H9 (cell line): ENCODE measurements around the gene PTGFRN. TPM values are rescaled to one million over a fixed set of nuclear protein-coding genes. Genes with fewer than 3 reads are reported as not detected.

Experiments used
- DNase-seq: peaks from one replicate; pipeline ENCODE4 v3.0.0-alpha.2; 2017
- H2AFZ ChIP-seq: one replicate; pipeline ENCODE4 v1.6.1; 2013; ENCODE audit warnings: mild to moderate bottlenecking, low read length, control low read depth, moderate library complexity
- H2AK5ac ChIP-seq: 2 replicates; pipeline ENCODE4 v1.6.1; 2013; ENCODE audit warnings: low read length, control low read depth, mixed read lengths; ENCODE audit not compliant: insufficient read length
- H2BK120ac ChIP-seq: one replicate; pipeline ENCODE4 v1.6.1; 2013; ENCODE audit warnings: low read depth, mild to moderate bottlenecking, low read length, control low read depth, inconsistent platforms; ENCODE audit not compliant: poor library complexity, severe bottlenecking
- H2BK12ac ChIP-seq: 2 replicates; pipeline ENCODE4 v1.6.1; 2013; ENCODE audit warnings: low read length, control low read depth, mixed read lengths, low read depth; ENCODE audit not compliant: insufficient read length
- H2BK15ac ChIP-seq: 2 replicates; pipeline ENCODE4 v1.6.1; 2013; ENCODE audit warnings: low read depth, low read length, control low read depth
- H2BK20ac ChIP-seq: one replicate; pipeline ENCODE4 v1.6.1; 2013; ENCODE audit warnings: low read depth, mild to moderate bottlenecking, low read length, control low read depth, inconsistent platforms; ENCODE audit not compliant: poor library complexity, severe bottlenecking
- H2BK5ac ChIP-seq: 2 replicates; pipeline ENCODE4 v1.6.1; 2013; ENCODE audit warnings: low read length, control low read depth, mixed read lengths; ENCODE audit not compliant: insufficient read length
- H3K14ac ChIP-seq: 2 replicates; pipeline ENCODE4 v1.6.1; 2013; ENCODE audit warnings: low read length, control low read depth; ENCODE audit not compliant: insufficient read depth
- H3K18ac ChIP-seq: 2 replicates; pipeline ENCODE4 v1.6.1; 2013; ENCODE audit warnings: low read depth, mild to moderate bottlenecking, mixed read lengths, low read length, control low read depth; ENCODE audit not compliant: insufficient read length
- H3K23ac ChIP-seq: 2 replicates; pipeline ENCODE4 v1.6.1; 2013; ENCODE audit warnings: low read length, control low read depth, mixed read lengths, low read depth; ENCODE audit not compliant: insufficient read length
- H3K23me2 ChIP-seq: 2 replicates; pipeline ENCODE4 v1.6.1; 2013; ENCODE audit warnings: low read depth, mild to moderate bottlenecking, mixed read lengths, low read length, control low read depth; ENCODE audit not compliant: insufficient read length, poor library complexity, severe bottlenecking
- H3K27ac ChIP-seq: 2 replicates; pipeline ENCODE4 v1.5.1; 2013; ENCODE audit warnings: low read length, control low read depth, mixed read lengths, low read depth; ENCODE audit not compliant: insufficient read length
- H3K27me3 ChIP-seq: 2 replicates; pipeline ENCODE4 v1.6.1; 2013; ENCODE audit warnings: low read length, control low read depth, inconsistent platforms; ENCODE audit not compliant: insufficient read depth
- H3K4ac ChIP-seq: 2 replicates; pipeline ENCODE4 v1.6.1; 2013; ENCODE audit warnings: low read depth, mild to moderate bottlenecking, control low read depth, inconsistent platforms, low read length, moderate library complexity
- H3K4me1 ChIP-seq: 2 replicates; pipeline ENCODE4 v1.6.1; 2013; ENCODE audit warnings: low read length, control low read depth, inconsistent platforms; ENCODE audit not compliant: insufficient read depth
- H3K4me2 ChIP-seq: 2 replicates; pipeline ENCODE4 v1.6.1; 2013; ENCODE audit warnings: low read length, control low read depth, mixed read lengths; ENCODE audit not compliant: insufficient read length, insufficient read depth
- H3K56ac ChIP-seq: 2 replicates; pipeline ENCODE4 v1.6.1; 2013; ENCODE audit warnings: low read depth, mild to moderate bottlenecking, mixed read lengths, low read length, control low read depth; ENCODE audit not compliant: insufficient read length
- H3K79me1 ChIP-seq: 2 replicates; pipeline ENCODE4 v1.6.1; 2013; ENCODE audit warnings: low read depth, mild to moderate bottlenecking, moderate library complexity, low read length, control low read depth, inconsistent platforms; ENCODE audit not compliant: insufficient read depth, poor library complexity, severe bottlenecking
- H3K79me2 ChIP-seq: 2 replicates; pipeline ENCODE4 v1.6.1; 2013; ENCODE audit warnings: low read length, control low read depth, inconsistent platforms; ENCODE audit not compliant: insufficient read depth
- H3K9ac ChIP-seq: 2 replicates; pipeline ENCODE4 v1.6.1; 2013; ENCODE audit warnings: low read length, control low read depth, mixed read lengths; ENCODE audit not compliant: insufficient read length; ENCODE audit errors: extremely low read depth
- H3K9me3 ChIP-seq: one replicate; pipeline ENCODE4 v1.6.1; 2013; ENCODE audit warnings: low read depth, low read length, inconsistent platforms; ENCODE audit not compliant: control insufficient read depth
- H3T11ph ChIP-seq: one replicate; pipeline ENCODE4 v1.6.1; 2013; ENCODE audit warnings: mild to moderate bottlenecking, low read length, control low read depth, inconsistent platforms
- H4K20me1 ChIP-seq: one replicate; pipeline ENCODE4 v1.6.1; 2013; ENCODE audit not compliant: control insufficient read depth, insufficient read length, insufficient read depth
- H4K5ac ChIP-seq: 2 replicates; pipeline ENCODE4 v1.6.1; 2013; ENCODE audit warnings: low read depth, mild to moderate bottlenecking, mixed read lengths, low read length, control low read depth; ENCODE audit not compliant: insufficient read length
- H4K8ac ChIP-seq: replicated peaks from 2 replicates; pipeline ENCODE4 v1.6.1; 2013; ENCODE audit warnings: low read length, control low read depth, mixed read lengths, low read depth; ENCODE audit not compliant: insufficient read length
- H4K91ac ChIP-seq: 2 replicates; pipeline ENCODE4 v1.6.1; 2013; ENCODE audit warnings: low read depth, mild to moderate bottlenecking, moderate library complexity, mixed read lengths, low read length, control low read depth; ENCODE audit not compliant: insufficient read length
- H3K27ac Mint-ChIP-seq, 3 experiments: 2 replicates in 2 of 3; 3 replicates in 1 of 3; pipeline ENCODE4 v1.8.0; 2020 to 2021; ENCODE audit warnings: mixed read lengths in 3 of 3, mild to moderate bottlenecking in 1 of 3, moderate library complexity in 1 of 3
- H3K27me3 Mint-ChIP-seq: 2 replicates; pipeline ENCODE4 v1.8.0; 2021; ENCODE audit warnings: low read depth, mild to moderate bottlenecking, moderate library complexity, mixed read lengths
- H3K36me3 Mint-ChIP-seq, 3 experiments: 2 replicates in 2 of 3; 3 replicates in 1 of 3; pipeline ENCODE4 v1.8.0; 2020 to 2021; ENCODE audit warnings: low read depth in 3 of 3, mixed read lengths in 3 of 3; ENCODE audit not compliant: insufficient read depth in 1 of 3
- H3K4me1 Mint-ChIP-seq, 2 experiments: 2 replicates each; pipeline ENCODE4 v1.8.0; 2020; ENCODE audit warnings: mixed read lengths in 2 of 2
- H3K4me3 Mint-ChIP-seq, 2 experiments: 2 replicates in 1 of 2; 3 replicates in 1 of 2; pipeline ENCODE4 v1.8.0; 2020 to 2021; ENCODE audit warnings: mild to moderate bottlenecking in 2 of 2, mixed read lengths in 2 of 2, moderate library complexity in 1 of 2
- H3K9me3 Mint-ChIP-seq, 2 experiments: 2 replicates in 1 of 2; 3 replicates in 1 of 2; pipeline ENCODE4 v1.8.0; 2020; ENCODE audit warnings: mild to moderate bottlenecking in 2 of 2, mixed read lengths in 2 of 2, moderate library complexity in 1 of 2
- WGBS: extraction: QIAGEN DNeasy Blood & Tissue Kit; methylation state at CpG from one replicate; pipeline ENCODE4 v1.1.7; 2013; ENCODE audit warnings: missing lambda C conversion rate, low lambda C conversion rate, mixed read lengths; ENCODE audit not compliant: insufficient read length; ENCODE audit errors: extremely low coverage; 5-methylcytosine and 5-hydroxymethylcytosine counted together
- total RNA-seq: library from RNA; stranded (reverse); gene quantifications from 2 replicates; pipeline ENCODE4 v1.2.1, GENCODE V29; 2021
- TF ChIP-seq, protein P1 (sequence below): fragments of 200-600 bp; sonication (generic); conservative IDR thresholded peaks from 3 replicates; pipeline ENCODE4 v1.8.0; 2021; ENCODE audit warnings: antibody characterized with exemption, mild to moderate bottlenecking

The PTGFRN gene
- total RNA-seq, 1 experiment from 2014 or later, result 26.3 TPM

DNA sequence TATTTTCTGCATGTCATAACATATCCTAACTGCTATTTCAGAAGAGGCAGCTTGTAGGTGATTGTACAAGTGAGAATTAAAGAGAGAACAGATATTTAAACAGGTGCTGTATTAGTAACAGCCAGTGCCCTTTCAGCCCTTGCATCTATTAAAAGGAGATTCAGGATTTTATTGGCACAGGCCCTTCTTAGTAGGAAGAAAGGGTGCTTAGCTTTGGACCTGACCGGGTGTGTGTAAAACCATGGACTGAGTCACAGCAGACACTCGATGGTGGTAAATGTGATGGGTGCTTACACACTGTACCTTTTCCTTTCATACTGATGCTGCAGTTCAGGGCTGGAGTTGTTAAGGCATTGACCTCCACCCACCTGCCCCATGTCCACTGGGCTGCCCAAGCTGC, 79.2 kb downstream of the PTGFRN start:
- Histone ChIP-seq H3K27ac (no peak overlapping the region), H2BK15ac (no peak overlapping the region), H2AFZ (no peak overlapping the region), H3K9ac (no peak overlapping the region), H3T11ph (no peak overlapping the region), H2BK5ac (no peak overlapping the region), H2BK120ac (no peak overlapping the region), H3K14ac (no peak overlapping the region), H2AK5ac (no peak overlapping the region), H3K23ac (no peak overlapping the region), H4K8ac (no peak overlapping the region), H3K56ac (no peak overlapping the region), H3K79me2 (no peaks in the 10 kb centered on the region), H3K4me2 (no peak overlapping the region), H4K5ac (no peak overlapping the region), H2BK12ac (no peak overlapping the region), H3K4me1 (no peaks in the 10 kb centered on the region; the same call in 1 of the 2 replicates), H3K9me3 (no peaks in the 10 kb centered on the region), H4K20me1 (no peaks in the 10 kb centered on the region), H3K4ac (no peak overlapping the region), H4K91ac (no peak overlapping the region), H3K79me1 (no peaks in the 10 kb centered on the region), H3K18ac (no peak overlapping the region), H2BK20ac (no peak overlapping the region), H3K23me2 (no peaks in the 10 kb centered on the region), H3K27me3 (no peaks in the 10 kb centered on the region)
- Mint-ChIP-seq H3K4me3 (no peak overlapping the region), H3K27ac (no peak overlapping the region), H3K4me1 (peaks cover 14 to 27% of the 10 kb centered on the region in 2 experiments), H3K36me3 (peaks cover 17 to 51% (median 33%) of the 10 kb centered on the region in 3 experiments), H3K27me3 (no peaks in the 10 kb centered on the region), H3K9me3 (no peaks in the 10 kb centered on the region)
- no CpG with 5 or more reads among the region's 2 CpGs for WGBS
- TF ChIP-seq, protein P1, sequence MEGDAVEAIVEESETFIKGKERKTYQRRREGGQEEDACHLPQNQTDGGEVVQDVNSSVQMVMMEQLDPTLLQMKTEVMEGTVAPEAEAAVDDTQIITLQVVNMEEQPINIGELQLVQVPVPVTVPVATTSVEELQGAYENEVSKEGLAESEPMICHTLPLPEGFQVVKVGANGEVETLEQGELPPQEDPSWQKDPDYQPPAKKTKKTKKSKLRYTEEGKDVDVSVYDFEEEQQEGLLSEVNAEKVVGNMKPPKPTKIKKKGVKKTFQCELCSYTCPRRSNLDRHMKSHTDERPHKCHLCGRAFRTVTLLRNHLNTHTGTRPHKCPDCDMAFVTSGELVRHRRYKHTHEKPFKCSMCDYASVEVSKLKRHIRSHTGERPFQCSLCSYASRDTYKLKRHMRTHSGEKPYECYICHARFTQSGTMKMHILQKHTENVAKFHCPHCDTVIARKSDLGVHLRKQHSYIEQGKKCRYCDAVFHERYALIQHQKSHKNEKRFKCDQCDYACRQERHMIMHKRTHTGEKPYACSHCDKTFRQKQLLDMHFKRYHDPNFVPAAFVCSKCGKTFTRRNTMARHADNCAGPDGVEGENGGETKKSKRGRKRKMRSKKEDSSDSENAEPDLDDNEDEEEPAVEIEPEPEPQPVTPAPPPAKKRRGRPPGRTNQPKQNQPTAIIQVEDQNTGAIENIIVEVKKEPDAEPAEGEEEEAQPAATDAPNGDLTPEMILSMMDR, result no peak
- DNase-seq, result no peak
